SK-N-SH treated with all-trans-retinoic acid at 6 μM for 48 hours (cell line): ENCODE measurements around the gene AHCYL1.

Experiments used
- BACH2 ChIP-seq: fragments of 250-450 bp; sonication (Bioruptor Pico); IDR thresholded peaks from 2 replicates; pipeline ENCODE4 v1.9.0; 2021; ENCODE audit warnings: mild to moderate bottlenecking, borderline replicate concordance
- CSDC2 ChIP-seq: fragments of 250-450 bp; sonication (Bioruptor Pico); IDR thresholded peaks from 2 replicates; pipeline ENCODE4 v1.5.0; 2020; ENCODE audit warnings: mild to moderate bottlenecking, moderate library complexity
- ISL1 ChIP-seq: fragments of 250-450 bp; sonication (Bioruptor Pico); IDR thresholded peaks from 2 replicates; pipeline ENCODE4 v2.1.2; 2022; ENCODE audit warnings: mild to moderate bottlenecking, moderate library complexity
- POU6F1 ChIP-seq: fragments of 250-450 bp; sonication (Bioruptor Pico); IDR thresholded peaks from 2 replicates; pipeline ENCODE4 v1.8.0; 2021; ENCODE audit warnings: low read depth, mild to moderate bottlenecking, moderate library complexity, borderline replicate concordance
- TCF4 ChIP-seq: fragments of 250-450 bp; sonication (Bioruptor Pico); IDR thresholded peaks from 2 replicates; pipeline ENCODE4 v1.8.0; 2021; ENCODE audit warnings: mild to moderate bottlenecking, moderate library complexity, borderline replicate concordance
- ZC3H10 ChIP-seq: fragments of 250-450 bp; sonication (Bioruptor Pico); IDR thresholded peaks from 2 replicates; pipeline ENCODE4 v1.5.1; 2021; ENCODE audit warnings: mild to moderate bottlenecking, moderate library complexity

DNA sequence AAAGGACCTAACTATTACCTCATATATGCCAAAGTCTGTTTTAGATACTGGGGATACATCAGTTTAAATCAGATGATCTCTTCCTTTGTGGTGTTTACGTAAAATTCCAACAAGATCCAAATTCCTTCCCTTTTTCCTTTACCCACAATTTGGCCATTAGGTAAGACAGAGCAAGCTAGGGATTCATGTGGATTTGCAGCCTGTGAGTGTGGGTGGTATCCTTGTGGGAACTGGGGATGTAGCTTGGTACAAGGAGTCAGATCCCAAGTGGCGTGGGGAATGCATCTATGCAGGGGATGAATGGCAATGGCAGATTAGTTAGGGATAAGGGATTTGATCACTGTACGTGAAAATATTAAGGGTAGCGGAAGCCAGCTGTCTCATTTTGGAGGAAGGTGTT, 40.0 kb downstream of the AHCYL1 start:
- no peak for TF ChIP-seq ZC3H10
- no peak for TF ChIP-seq BACH2 (CRISPR knock-in tag)
- no peak for TF ChIP-seq CSDC2 (CRISPR knock-in tag)
- TF ChIP-seq POU6F1 (CRISPR knock-in tag), result no peak
- TF ChIP-seq ISL1 (CRISPR knock-in tag), result no peak
- no peak for TF ChIP-seq TCF4
